Upper lobe of left lung (tissue), 6 donors: ENCODE measurements around the gene FAM81A. TPM values are rescaled to one million over a fixed set of nuclear protein-coding genes. Genes with fewer than 3 reads are reported as not detected.

Experiments used
- ATAC-seq, 2 donors: fragments of 200-7000 bp; cut with Tn5 transposase; one replicate each; pipeline ENCODE4 v1.9.1; 2022; ENCODE audit warnings: mild to moderate bottlenecking in 2 of 2, moderate library complexity in 2 of 2; ENCODE audit not compliant: low FRiP score in 2 of 2
- DNase-seq, 2 donors: peaks; one replicate each; pipeline ENCODE4 v3.0.0-alpha.2; 2019 to 2020
- H3K27ac ChIP-seq, 4 donors: fragments of 200-600 bp; sonication (generic); one replicate each; pipeline ENCODE4 v1.5.1; 2016 to 2019
- H3K27me3 ChIP-seq, 4 donors: fragments of 200-600 bp; sonication (generic); one replicate each; pipeline ENCODE4 v1.5.1; 2017 to 2019
- H3K36me3 ChIP-seq, 4 donors: fragments of 200-600 bp; sonication (generic); one replicate each; pipeline ENCODE4 v1.5.1; 2016 to 2019
- H3K4me1 ChIP-seq, 4 donors: fragments of 200-600 bp; sonication (generic); one replicate each; pipeline ENCODE4 v1.5.1; 2018 to 2019
- H3K4me3 ChIP-seq, 4 donors: fragments of 200-600 bp; sonication (generic); one replicate each; pipeline ENCODE4 v1.5.1; 2017 to 2019; ENCODE audit warnings: mild to moderate bottlenecking in 2 of 4, moderate library complexity in 1 of 4
- H3K9me3 ChIP-seq, 4 donors: fragments of 200-600 bp; sonication (generic); one replicate each; pipeline ENCODE4 v1.5.1; 2018 to 2019
- CTCF ChIP-seq, 6 experiments: fragments of 450-650 bp in 4 of 6; fragments of 200-600 bp in 2 of 6; sonication (generic) in 2 of 6; IDR thresholded peaks; one replicate each; pipeline ENCODE4 v1.5.1; 2016 to 2019; ENCODE audit warnings: antibody characterized with exemption in 6 of 6
- EP300 ChIP-seq, 4 donors: sonication (generic); formaldehyde crosslinking; IDR thresholded peaks; one replicate each; pipeline ENCODE4 v1.5.1; 2017; ENCODE audit warnings: antibody characterized with exemption in 4 of 4, control low read depth in 2 of 4
- POLR2A ChIP-seq, 4 donors: fragments of 450-650 bp; IDR thresholded peaks; one replicate each; pipeline ENCODE4 v1.5.1; 2016 to 2017; ENCODE audit warnings: antibody characterized with exemption in 4 of 4, mild to moderate bottlenecking in 2 of 4
- POLR2AphosphoS5 ChIP-seq, 2 donors: sonication (generic); formaldehyde crosslinking; IDR thresholded peaks; one replicate each; pipeline ENCODE4 v1.5.1; 2017; ENCODE audit warnings: antibody characterized with exemption in 2 of 2
- WGBS, 2 donors: methylation state at CpG; one replicate each; pipeline ENCODE4 v1.1.5; 2017 to 2018; 5-methylcytosine and 5-hydroxymethylcytosine counted together
- total RNA-seq, 6 donors: library from RNA; depleted of rRNA in 4 of 6; stranded (reverse); fragments of >200 nt in 4 of 6; gene quantifications; one replicate each; pipeline versions ENCODE4 v1.1.0 to v1.2.1, GENCODE V29; 2016 to 2021
- donor health status: DM: no; HTN: no; CAD: no; lungs with moderate emphysema.
- donor health status: DM: no; HTN: yes; CAD: no; lungs with severe emphysema.

FAM81A gene
- total RNA-seq, 6 donors from 2014 or later, result 0.11 to 10.8 (median 0.80) TPM; not detected in 1

GRCh38 chr15:59528961-59529402 lies 91.0 kb downstream of the FAM81A start:
- DNase-seq, result peak in 1 of 2 donors; percentile 86

GRCh38 chr15:59531066-59531675 lies 93.2 kb downstream of the FAM81A start:
- Histone ChIP-seq H3K9me3 (no peaks in the 10 kb centered on the region), H3K27me3 (no peaks in the 10 kb centered on the region), H3K4me1 (no peaks in the 10 kb centered on the region), H3K36me3 (no peaks in the 10 kb centered on the region), H3K4me3 (no peak overlapping the region), H3K27ac (no peak overlapping the region)
- DNase-seq (no peak), ATAC-seq (no peak)
- WGBS, 2 donors, result 51 to 68% methylated on average over 9 of the region's 9 CpGs
- no peak for TF ChIP-seq CTCF (IDR thresholded peaks at IDR 0.05)

More at GRCh38 chr15:59528961-59529402, 91.0 kb downstream of the FAM81A start:
- peak; percentile 91 to 94 for ATAC-seq
- Histone ChIP-seq H3K36me3 (no peaks in the 10 kb centered on the region), H3K27ac (no peak overlapping the region), H3K4me3 (no peak overlapping the region), H3K27me3 (no peaks in the 10 kb centered on the region), H3K9me3 (no peaks in the 10 kb centered on the region), H3K4me1 (no peaks in the 10 kb centered on the region)
- TF ChIP-seq CTCF (IDR thresholded peaks at IDR 0.05) (peak; percentile 62 to 84 (median 78)), POLR2AphosphoS5 (IDR thresholded peaks at IDR 0.05) (no peak)
- WGBS, 2 donors, result 14 to 20% methylated on average over 8 of the region's 8 CpGs

- WGBS, 2 donors, result 15 to 17% methylated on average over 8 of the region's 8 CpGs
- no peaks in the 10 kb centered on the region for H3K9me3 ChIP-seq
- H3K36me3 ChIP-seq, result no peaks in the 10 kb centered on the region
- no peaks in the 10 kb centered on the region for H3K4me1 ChIP-seq
- H3K4me3 ChIP-seq, result no peak overlapping the region
- ATAC-seq (peak in 1 of 2 donors; percentile 72), DNase-seq (no peak)
- H3K27ac ChIP-seq, result no peak overlapping the region
- no peaks in the 10 kb centered on the region for H3K27me3 ChIP-seq
- TF ChIP-seq EP300 (IDR thresholded peaks at IDR 0.05), result no peak
- peak in 5 of 6 experiments; percentile 32 to 58 (median 44) for TF ChIP-seq CTCF (IDR thresholded peaks at IDR 0.05)
Measured at GRCh38 chr15:59532770-59533379, 94.9 kb downstream of the FAM81A start.

- DNase-seq (no peak), ATAC-seq (no peak)
- H3K4me1 ChIP-seq, result no peaks in the 10 kb centered on the region
- no peak overlapping the region for H3K4me3 ChIP-seq
- H3K9me3 ChIP-seq, result no peaks in the 10 kb centered on the region
- H3K27ac ChIP-seq, result no peak overlapping the region
- no peaks in the 10 kb centered on the region for H3K36me3 ChIP-seq
- TF ChIP-seq EP300 (IDR thresholded peaks at IDR 0.05), result no peak
- no peak for TF ChIP-seq POLR2A (IDR thresholded peaks at IDR 0.05)
- TF ChIP-seq CTCF (IDR thresholded peaks at IDR 0.05), result no peak
- no peak for TF ChIP-seq POLR2AphosphoS5 (IDR thresholded peaks at IDR 0.05)
- WGBS, 2 donors, result 88 to 91% methylated on average over 6 of the region's 6 CpGs
- no peaks in the 10 kb centered on the region for H3K27me3 ChIP-seq
Measured at GRCh38 chr15:59536553-59536952, 98.6 kb downstream of the FAM81A start.

GRCh38 chr15:59537403-59537802 lies 99.4 kb downstream of the FAM81A start:
- Histone ChIP-seq H3K4me1 (no peaks in the 10 kb centered on the region), H3K9me3 (no peaks in the 10 kb centered on the region), H3K27ac (no peak overlapping the region), H3K27me3 (no peaks in the 10 kb centered on the region), H3K36me3 (no peaks in the 10 kb centered on the region), H3K4me3 (no peak overlapping the region)
- TF ChIP-seq EP300 (IDR thresholded peaks at IDR 0.05), result no peak
- TF ChIP-seq POLR2AphosphoS5 (IDR thresholded peaks at IDR 0.05), result no peak
- no peak for TF ChIP-seq POLR2A (IDR thresholded peaks at IDR 0.05)
- TF ChIP-seq CTCF (IDR thresholded peaks at IDR 0.05), result no peak
- WGBS, 2 donors, result 66 to 84% methylated on average over 2 of the region's 2 CpGs
- ATAC-seq (no peak), DNase-seq (no peak)
